Thyroid gland (tissue), 4 donors: Measurements from ENCODE around the gene ZNF281.

Experiments
- POLR2A ChIP-seq, 2 donors: fragments of 450-650 bp; IDR thresholded peaks; one replicate each; pipeline ENCODE4 v1.6.1; 2017; ENCODE audit warnings: antibody characterized with exemption in 2 of 2, mild to moderate bottlenecking in 2 of 2, moderate library complexity in 1 of 2
- TF ChIP-seq, protein P1 (sequence below), 6 experiments: fragments of 200-600 bp in 3 of 6; fragments of 450-650 bp in 3 of 6; sonication (generic) in 3 of 6; IDR thresholded peaks; one replicate each; pipeline ENCODE4 v1.5.1; 2016 to 2019; ENCODE audit warnings: antibody characterized with exemption in 6 of 6, mild to moderate bottlenecking in 2 of 6, inconsistent platforms in 1 of 6, moderate library complexity in 1 of 6

DNA sequence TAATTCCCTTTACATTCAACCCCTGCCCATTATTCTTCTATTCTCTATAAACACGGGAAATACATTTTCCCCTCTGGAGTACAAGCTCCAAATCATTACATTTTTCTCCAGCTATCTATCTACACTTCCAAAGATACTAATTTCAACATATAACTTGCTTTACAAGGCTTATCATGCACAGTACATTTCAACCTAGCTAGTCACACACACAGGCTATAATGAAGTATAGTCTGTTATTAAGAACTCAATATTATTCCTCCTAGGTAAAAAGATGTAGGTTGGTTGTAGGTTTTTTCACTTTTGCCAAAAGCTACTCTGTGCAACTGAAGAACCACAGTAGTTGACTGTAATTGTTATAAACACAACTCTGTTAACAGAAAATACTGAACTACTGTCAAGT lies 8.1 kb downstream of the ZNF281 start:
- TF ChIP-seq, protein P1, sequence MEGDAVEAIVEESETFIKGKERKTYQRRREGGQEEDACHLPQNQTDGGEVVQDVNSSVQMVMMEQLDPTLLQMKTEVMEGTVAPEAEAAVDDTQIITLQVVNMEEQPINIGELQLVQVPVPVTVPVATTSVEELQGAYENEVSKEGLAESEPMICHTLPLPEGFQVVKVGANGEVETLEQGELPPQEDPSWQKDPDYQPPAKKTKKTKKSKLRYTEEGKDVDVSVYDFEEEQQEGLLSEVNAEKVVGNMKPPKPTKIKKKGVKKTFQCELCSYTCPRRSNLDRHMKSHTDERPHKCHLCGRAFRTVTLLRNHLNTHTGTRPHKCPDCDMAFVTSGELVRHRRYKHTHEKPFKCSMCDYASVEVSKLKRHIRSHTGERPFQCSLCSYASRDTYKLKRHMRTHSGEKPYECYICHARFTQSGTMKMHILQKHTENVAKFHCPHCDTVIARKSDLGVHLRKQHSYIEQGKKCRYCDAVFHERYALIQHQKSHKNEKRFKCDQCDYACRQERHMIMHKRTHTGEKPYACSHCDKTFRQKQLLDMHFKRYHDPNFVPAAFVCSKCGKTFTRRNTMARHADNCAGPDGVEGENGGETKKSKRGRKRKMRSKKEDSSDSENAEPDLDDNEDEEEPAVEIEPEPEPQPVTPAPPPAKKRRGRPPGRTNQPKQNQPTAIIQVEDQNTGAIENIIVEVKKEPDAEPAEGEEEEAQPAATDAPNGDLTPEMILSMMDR (IDR thresholded peaks at IDR 0.05): no peak
- no peak for TF ChIP-seq POLR2A (IDR thresholded peaks at IDR 0.05)
